ENCODE data around the gene SNRPA.
"Not testable (repeated sequence)": the region's sequence is repeated elsewhere in the genome, so short reads cannot be mapped to it uniquely, and the experiment has no call there.

The SNRPA gene

GRCh38 chr19:40802300-40803169 is 51.5 kb downstream of the SNRPA start:
- no peak for DNase-seq

GRCh38 chr19:40803170-40803856 is 52.3 kb downstream of the SNRPA start:
- DNase-seq = no peak

- DNase-seq = peak; percentile 81
These were observed 53.1 kb downstream of the SNRPA start for GRCh38 chr19:40803857-40804782.

GRCh38 chr19:40804783-40805242 is 53.8 kb downstream of the SNRPA start:
- peak; percentile 45 for DNase-seq

- DNase-seq = peak; percentile 76
These were observed 54.4 kb downstream of the SNRPA start for GRCh38 chr19:40805258-40805868.

GRCh38 chr19:40806423-40807146 is 55.6 kb downstream of the SNRPA start:
- peak; percentile 86 for DNase-seq

- DNase-seq = no peak
These were observed 56.4 kb downstream of the SNRPA start for GRCh38 chr19:40807147-40808020.

GRCh38 chr19:40808021-40808325 is 57.0 kb downstream of the SNRPA start:
- DNase-seq = no peak

GRCh38 chr19:40808497-40808896 is 57.5 kb downstream of the SNRPA start:
- DNase-seq = no peak

GRCh38 chr19:40809358-40810086 is 58.5 kb downstream of the SNRPA start:
- no peak for DNase-seq

- DNase-seq = no peak
These were observed 59.2 kb downstream of the SNRPA start for GRCh38 chr19:40810160-40810559.

- DNase-seq = peak; percentile 64
These were observed 59.8 kb downstream of the SNRPA start for GRCh38 chr19:40810649-40811408.

- DNase-seq = peak; percentile 63
These were observed 60.7 kb downstream of the SNRPA start for GRCh38 chr19:40811478-40812341.

GRCh38 chr19:40812571-40812970 is 61.6 kb downstream of the SNRPA start:
- not testable (repeated sequence) for DNase-seq

- no peak for DNase-seq
These were observed 62.2 kb downstream of the SNRPA start for GRCh38 chr19:40813182-40813581.
